ENCODE data around the gene NADK2. TPM values are rescaled to one million over a fixed set of nuclear protein-coding genes. Genes with fewer than 3 reads are reported as not detected.

Gene NADK2
- total and polyA plus RNA-seq, 9 of the 15 experiments (the other 6 are each of a cell fraction or from before 2014, with no cell fraction given): 10.6 to 41.0 (median 24.0) TPM

GRCh38 chr5:36241631-36242533 is at the start of gene NADK2 (continued):
- peak; percentile 87 for TF ChIP-seq ZNF76 (CRISPR knock-in tag; IDR thresholded peaks at IDR 0.05; ENCODE audit: borderline replicate concordance)
- TF ChIP-seq POLR2G (IDR thresholded peaks at IDR 0.05; ENCODE audit: low read depth, low read length): peak; percentile 91
- TF ChIP-seq HNRNPLL (IDR thresholded peaks at IDR 0.05; ENCODE audit: low read depth, low read length, poor library complexity, severe bottlenecking): peak; percentile 14
- no peak for TF ChIP-seq RBM34 (IDR thresholded peaks at IDR 0.05; ENCODE audit: borderline replicate concordance, insufficient read depth, low read length)
- peak; percentile 100 for TF ChIP-seq L3MBTL2 (IDR thresholded peaks at IDR 0.05)
- peak; percentile 52; the same call in 1 of the 2 replicates for TF ChIP-seq KAT7 (CRISPR knock-in tag; IDR thresholded peaks at IDR 0.05; ENCODE audit: borderline replicate concordance)
- peak; percentile 41 for TF ChIP-seq TAF1 (IDR thresholded peaks at IDR 0.05; ENCODE audit: control insufficient read depth, extremely low read depth, insufficient read depth, low read length, severe bottlenecking)
- peak in 1 of 2 experiments; percentile 93; a peak in 2 of 3 replicates for TF ChIP-seq CBX3 (IDR thresholded peaks at IDR 0.05; ENCODE audit: borderline replicate concordance in 1 of 2, low read length in 2 of 2)

All from K562 (cell line).